HepG2 (cell line): Measurements from ENCODE around the gene RNPC3. TPM values are rescaled to one million over a fixed set of nuclear protein-coding genes. Genes with fewer than 3 reads are reported as not detected.

Source experiments
- ATF7-NPFF ChIP-seq: sonication (generic); formaldehyde crosslinking; IDR thresholded peaks from 2 replicates; pipeline ENCODE4 v1.8.1; 2023; ENCODE audit warnings: mild to moderate bottlenecking, low read depth, missing genetic modification reagents, moderate library complexity
- GLI4 ChIP-seq: sonication (generic); formaldehyde crosslinking; IDR thresholded peaks from 2 replicates; pipeline ENCODE4 v1.5.1; 2020; ENCODE audit warnings: missing genetic modification reagents, mild to moderate bottlenecking, moderate library complexity, borderline replicate concordance
- HCFC1 ChIP-seq: fragments of 150-350 bp; IDR thresholded peaks from 2 replicates; pipeline ENCODE4 v1.6.1; 2014; ENCODE audit warnings: low read depth, low read length
- JDP2 ChIP-seq: sonication (generic); formaldehyde crosslinking; IDR thresholded peaks from 2 replicates; pipeline ENCODE4 v1.8.1; 2022; ENCODE audit warnings: missing genetic modification reagents, borderline replicate concordance
- MAFK ChIP-seq, 2 experiments: IDR thresholded peaks in 1 of 2; conservative IDR thresholded peaks in 1 of 2; 2 replicates each; pipeline ENCODE4 v1.6.1; 2011; ENCODE audit warnings: improper control_type of control experiment in 2 of 2, low read length in 2 of 2
- NONO ChIP-seq, 2 experiments: fragments of 450-650 bp in 1 of 2; sonication (generic) in 1 of 2; formaldehyde crosslinking in 1 of 2; IDR thresholded peaks in 1 of 2; conservative IDR thresholded peaks in 1 of 2; 2 replicates each; pipeline versions ENCODE4 v1.6.1 to v1.8.0; 2017 to 2022; ENCODE audit warnings: mild to moderate bottlenecking in 1 of 2, missing genetic modification reagents in 1 of 2, moderate library complexity in 1 of 2
- PBX2 ChIP-seq: IDR thresholded peaks from 2 replicates; pipeline ENCODE4 v1.6.1; 2016; ENCODE audit warnings: control low read depth
- POLR2AphosphoS5 ChIP-seq: IDR thresholded peaks from 2 replicates; pipeline ENCODE4 v1.6.1; 2012; ENCODE audit warnings: low read depth, low read length
- SKI ChIP-seq: fragments of 450-650 bp; IDR thresholded peaks from one replicate; pipeline ENCODE4 v1.6.1; 2018; ENCODE audit warnings: mild to moderate bottlenecking; ENCODE audit not compliant: partially characterized antibody
- TCF7L2 ChIP-seq: IDR thresholded peaks from 2 replicates; pipeline ENCODE4 v1.6.1; 2011; ENCODE audit warnings: mild to moderate bottlenecking, low read depth, low read length, moderate library complexity
- TRIM22 ChIP-seq: fragments of 450-650 bp; IDR thresholded peaks from 2 replicates; pipeline ENCODE4 v1.6.1; 2017
- ZNF180 ChIP-seq: sonication (generic); formaldehyde crosslinking; IDR thresholded peaks from 2 replicates; pipeline ENCODE4 v1.4.0; 2020; ENCODE audit warnings: low read depth, missing genetic modification reagents, borderline replicate concordance
- ZNF274 ChIP-seq: sonication (generic); formaldehyde crosslinking; IDR thresholded peaks from 2 replicates; pipeline ENCODE4 v1.5.1; 2020; ENCODE audit warnings: mild to moderate bottlenecking, missing genetic modification reagents
- ZNF362 ChIP-seq: sonication (generic); formaldehyde crosslinking; IDR thresholded peaks from 2 replicates; pipeline ENCODE4 v1.4.0; 2020; ENCODE audit warnings: missing genetic modification reagents, mild to moderate bottlenecking, borderline replicate concordance
- ZNF646 ChIP-seq: sonication (generic); formaldehyde crosslinking; IDR thresholded peaks from 2 replicates; pipeline ENCODE4 v1.9.0; 2021; ENCODE audit warnings: mild to moderate bottlenecking, missing genetic modification reagents
- ZSCAN30 ChIP-seq: sonication (generic); formaldehyde crosslinking; IDR thresholded peaks from 2 replicates; pipeline ENCODE4 v1.5.0; 2020; ENCODE audit warnings: mild to moderate bottlenecking, missing genetic modification reagents
- polyA plus RNA-seq, 8 experiments: library from polyadenylated mRNA; depleted of rRNA in 3 of 8; stranded (reverse) in 7 of 8; unstranded in 1 of 8; fragments of >200 nt; fragmentation: Illumina TruSeq in 4 of 8; extraction: Trizol in 4 of 8; gene quantifications; 2 replicates each; pipeline versions ENCODE4 v1.2.1 to v1.2.3, GENCODE V29; 2011 to 2016; ENCODE audit warnings: low read depth in 4 of 8, missing spikeins in 1 of 8, mixed read lengths in 1 of 8; ENCODE audit not compliant: insufficient read depth in 1 of 8
- total RNA-seq, 5 experiments: library from RNA; depleted of rRNA; stranded (reverse); fragments of >200 nt; fragmentation: Illumina TruSeq; extraction: Trizol; gene quantifications; 2 replicates each; pipeline ENCODE4 v1.2.3, GENCODE V29; 2016; ENCODE audit warnings: low read depth in 1 of 5

The RNPC3 gene
- total and polyA plus RNA-seq, 2 of the 13 experiments (the other 11 are each of a cell fraction or from before 2014, with no cell fraction given), result 9.1 to 22.1 TPM

- TF ChIP-seq PBX2 (CRISPR knock-in tag) (no peak), GLI4 (CRISPR knock-in tag) (peak; percentile 32; the same call in 1 of the 2 replicates), HCFC1 (peak; percentile 39; the same call in 1 of the 2 replicates), ATF7-NPFF (CRISPR knock-in tag) (no peak), JDP2 (CRISPR knock-in tag) (no peak), ZSCAN30 (CRISPR knock-in tag) (no peak), TRIM22 (no peak), ZNF274 (CRISPR knock-in tag) (peak; percentile 62; the same call in 1 of the 2 replicates), MAFK (conservative IDR thresholded peaks at IDR 0.05 in 1 of 2, IDR thresholded peaks at IDR 0.05 in 1 of 2; ENCODE audit: low read length in 2 of 2) (no peak), POLR2AphosphoS5 (peak; percentile 63), ZNF180 (CRISPR knock-in tag) (no peak), NONO (IDR thresholded peaks at IDR 0.05) (no peak), NONO (CRISPR knock-in tag; conservative IDR thresholded peaks at IDR 0.05) (no peak), ZNF646 (CRISPR knock-in tag) (no peak), TCF7L2 (no peak), ZNF362 (CRISPR knock-in tag) (no peak), SKI (no peak)
Measured at GRCh38 chr1:103525607-103526507, at the start of gene RNPC3 (continued).
